Ovary (tissue), 3 donors: ENCODE results near the gene CNKSR3.

Source experiments
- EP300 ChIP-seq: sonication (generic); formaldehyde crosslinking; IDR thresholded peaks from one replicate; pipeline ENCODE4 v1.6.1; 2017; ENCODE audit warnings: antibody characterized with exemption
- POLR2A ChIP-seq: fragments of 450-650 bp; IDR thresholded peaks from one replicate; pipeline ENCODE4 v1.6.1; 2017; ENCODE audit warnings: antibody characterized with exemption, mild to moderate bottlenecking, moderate library complexity
- TF ChIP-seq, protein P1 (sequence below), 3 donors: fragments of 450-650 bp in 2 of 3; fragments of 200-600 bp in 1 of 3; IDR thresholded peaks; one replicate each; pipeline versions ENCODE4 v1.5.1 to v1.8.0; 2016 to 2022; ENCODE audit warnings: antibody characterized with exemption in 3 of 3, mild to moderate bottlenecking in 1 of 3
- donor health status: DM: no; HTN: no; CAD: no.

DNA sequence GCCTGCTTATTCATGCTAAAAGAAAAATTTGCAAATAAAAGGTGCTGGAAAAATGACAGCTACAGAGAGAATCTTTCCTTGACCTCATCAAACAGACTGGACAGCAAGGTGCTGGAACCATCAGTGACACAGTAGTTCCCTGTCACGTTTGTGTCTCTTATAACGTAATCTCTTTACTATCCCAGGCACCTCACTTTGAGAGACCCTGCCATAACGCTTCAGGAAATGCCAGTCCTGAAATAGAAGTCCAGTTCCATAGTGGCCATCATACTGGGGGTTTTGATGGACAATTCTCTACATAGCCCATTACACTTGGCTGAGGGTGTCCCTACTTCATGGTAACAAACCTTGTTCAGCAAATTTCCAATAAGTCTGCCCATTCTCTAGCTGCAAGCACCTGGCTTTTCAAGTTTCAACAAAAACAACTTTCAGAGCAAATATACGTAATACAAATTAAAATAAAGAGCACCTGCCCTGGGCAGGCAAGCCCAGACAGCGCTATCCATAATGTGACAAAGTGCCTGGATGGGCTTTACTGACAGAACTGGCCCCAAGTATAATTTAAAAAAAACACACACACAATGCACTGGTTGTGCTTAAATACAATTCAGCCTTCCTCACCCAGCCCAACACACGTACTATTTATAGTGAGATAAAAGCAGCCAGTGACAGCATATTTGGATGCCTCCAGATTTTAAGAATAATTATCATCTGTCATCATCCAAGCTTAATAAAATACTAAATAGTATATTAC lies 38.7 kb downstream of the CNKSR3 start:
- TF ChIP-seq POLR2A (no peak), EP300 (no peak)
- TF ChIP-seq, protein P1, sequence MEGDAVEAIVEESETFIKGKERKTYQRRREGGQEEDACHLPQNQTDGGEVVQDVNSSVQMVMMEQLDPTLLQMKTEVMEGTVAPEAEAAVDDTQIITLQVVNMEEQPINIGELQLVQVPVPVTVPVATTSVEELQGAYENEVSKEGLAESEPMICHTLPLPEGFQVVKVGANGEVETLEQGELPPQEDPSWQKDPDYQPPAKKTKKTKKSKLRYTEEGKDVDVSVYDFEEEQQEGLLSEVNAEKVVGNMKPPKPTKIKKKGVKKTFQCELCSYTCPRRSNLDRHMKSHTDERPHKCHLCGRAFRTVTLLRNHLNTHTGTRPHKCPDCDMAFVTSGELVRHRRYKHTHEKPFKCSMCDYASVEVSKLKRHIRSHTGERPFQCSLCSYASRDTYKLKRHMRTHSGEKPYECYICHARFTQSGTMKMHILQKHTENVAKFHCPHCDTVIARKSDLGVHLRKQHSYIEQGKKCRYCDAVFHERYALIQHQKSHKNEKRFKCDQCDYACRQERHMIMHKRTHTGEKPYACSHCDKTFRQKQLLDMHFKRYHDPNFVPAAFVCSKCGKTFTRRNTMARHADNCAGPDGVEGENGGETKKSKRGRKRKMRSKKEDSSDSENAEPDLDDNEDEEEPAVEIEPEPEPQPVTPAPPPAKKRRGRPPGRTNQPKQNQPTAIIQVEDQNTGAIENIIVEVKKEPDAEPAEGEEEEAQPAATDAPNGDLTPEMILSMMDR (IDR thresholded peaks at IDR 0.05): no peak
